Renal pelvis (tissue), 4 donors: ENCODE data around the gene PGR. TPM values are rescaled to one million over a fixed set of nuclear protein-coding genes. Genes with fewer than 3 reads are reported as not detected.
A peak's percentile ranks its signal among the peaks of the same experiment; 100 is the strongest.

Experiments used
- DNase-seq: peaks from one replicate; pipeline ENCODE4 v3.0.0-alpha.2; 2013
- polyA plus RNA-seq, 3 donors: library from polyadenylated mRNA; unstranded; fragments of 120-200 nt; gene quantifications; one replicate each; pipeline ENCODE4 v1.2.1, GENCODE V29; 2013; ENCODE audit not compliant: insufficient read length in 3 of 3

Gene PGR
- polyA plus RNA-seq, 3 donors, result 0.01 to 0.07 TPM; not detected in 1

DNA sequence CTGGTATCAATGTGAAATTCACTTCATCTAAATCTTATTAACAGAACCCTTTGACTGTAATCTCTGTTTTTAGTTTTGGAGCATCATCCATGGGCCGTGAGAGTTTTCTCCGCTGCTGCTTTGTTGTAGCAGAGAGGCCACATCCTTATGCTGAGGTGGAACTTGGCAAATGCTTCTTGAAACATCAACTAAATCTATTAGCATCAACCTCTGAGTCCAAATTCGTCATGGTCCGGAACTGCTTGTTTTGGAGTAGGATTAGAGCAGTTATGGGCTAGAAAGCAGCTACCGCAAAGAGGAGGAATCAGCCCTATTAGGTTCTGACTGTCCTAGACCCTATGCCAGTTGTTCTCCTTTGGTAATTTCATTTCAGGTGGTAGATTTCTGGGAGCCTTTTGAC is 117.7 kb downstream of the PGR start:
- DNase-seq, result no peak

DNA sequence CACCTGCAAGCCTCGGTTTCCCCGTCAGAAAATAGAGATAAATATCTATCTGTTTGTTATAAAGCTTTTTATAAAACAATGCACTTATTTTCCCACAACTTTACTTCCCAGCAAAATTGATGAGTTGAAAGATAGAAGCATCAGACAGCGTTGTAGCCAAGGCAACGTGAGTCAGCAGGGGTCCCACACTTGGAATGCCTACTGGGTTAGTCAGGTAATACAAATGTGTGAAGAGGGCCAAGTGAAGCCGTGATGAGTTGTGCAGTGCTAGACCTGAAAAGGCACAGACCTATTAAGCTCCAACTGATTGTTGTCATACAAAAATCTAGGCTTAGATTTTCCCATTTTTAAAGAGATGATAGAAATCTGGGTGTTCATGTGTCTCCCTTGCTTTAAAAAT is 118.7 kb downstream of the PGR start:
- DNase-seq, result no peak

DNA sequence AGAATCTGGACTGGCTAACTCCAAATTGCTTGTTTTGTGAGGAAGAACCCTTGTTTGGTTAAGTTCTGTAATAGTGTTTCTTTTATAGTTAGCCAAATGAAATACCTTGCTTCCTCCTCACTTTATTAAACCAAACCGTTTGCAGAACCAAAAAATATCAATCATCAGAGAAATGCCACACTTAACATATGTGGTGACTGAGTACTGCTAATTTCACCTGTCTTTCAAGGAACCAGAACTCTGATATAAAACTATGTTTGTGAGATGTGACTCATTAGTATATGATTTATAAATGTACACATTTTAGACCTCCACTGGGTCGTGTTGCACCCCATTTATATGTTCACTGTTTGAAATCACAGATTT is 119.9 kb downstream of the PGR start:
- no peak for DNase-seq

DNA sequence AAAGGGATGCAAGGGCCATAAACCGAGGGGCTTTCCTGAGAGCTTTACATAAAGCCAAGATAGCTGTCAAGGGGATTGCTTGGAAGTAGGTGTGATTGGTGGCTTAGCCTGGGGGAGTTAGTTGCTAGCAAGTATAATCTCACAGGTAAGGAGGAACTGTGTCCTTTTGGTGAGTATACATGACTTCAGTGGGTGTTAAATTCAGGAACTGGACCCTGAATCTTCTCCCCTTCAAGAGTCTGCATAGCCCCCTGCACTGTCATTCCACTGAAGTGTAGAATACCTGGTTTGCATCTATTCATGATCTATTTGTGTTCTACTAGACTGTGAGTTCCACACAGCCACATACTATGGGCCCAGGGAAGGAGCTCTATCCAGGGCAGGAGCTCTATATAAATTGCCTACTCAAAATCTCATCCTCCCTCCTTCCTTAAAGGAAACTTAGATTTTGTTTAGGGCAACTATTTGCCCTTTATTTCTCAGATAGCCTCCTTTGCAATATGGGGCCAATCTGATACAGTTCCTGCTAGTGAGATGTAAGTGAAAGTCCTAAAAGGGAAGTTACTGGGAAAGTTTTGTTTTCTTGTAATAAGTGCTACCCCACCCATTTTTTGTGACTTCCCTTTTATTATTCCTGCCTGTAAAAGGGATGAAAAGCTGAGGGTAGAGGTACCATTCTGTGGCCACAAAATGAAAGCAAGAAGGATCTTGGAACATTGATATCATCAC is 120.5 kb downstream of the PGR start:
- no peak for DNase-seq

DNA sequence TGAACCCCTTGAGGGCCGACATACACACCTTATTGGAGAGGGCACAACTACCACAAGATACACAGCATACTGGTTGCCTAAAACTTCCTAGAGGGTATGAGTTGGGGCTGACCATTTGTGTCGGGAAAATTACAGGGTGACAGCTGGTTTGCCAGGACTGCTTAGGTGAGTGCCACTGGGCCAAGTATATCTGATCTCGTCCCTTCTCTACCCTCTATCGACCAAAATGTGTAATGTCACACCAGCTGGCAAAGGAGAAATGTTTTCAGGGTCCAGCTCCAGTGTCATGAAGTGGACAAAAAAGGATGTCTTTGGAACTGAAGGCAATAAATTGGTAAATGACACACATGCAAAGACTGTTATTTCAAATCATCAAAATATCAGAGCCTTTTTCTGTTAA is 126.1 kb downstream of the PGR start:
- DNase-seq, result no peak

DNA sequence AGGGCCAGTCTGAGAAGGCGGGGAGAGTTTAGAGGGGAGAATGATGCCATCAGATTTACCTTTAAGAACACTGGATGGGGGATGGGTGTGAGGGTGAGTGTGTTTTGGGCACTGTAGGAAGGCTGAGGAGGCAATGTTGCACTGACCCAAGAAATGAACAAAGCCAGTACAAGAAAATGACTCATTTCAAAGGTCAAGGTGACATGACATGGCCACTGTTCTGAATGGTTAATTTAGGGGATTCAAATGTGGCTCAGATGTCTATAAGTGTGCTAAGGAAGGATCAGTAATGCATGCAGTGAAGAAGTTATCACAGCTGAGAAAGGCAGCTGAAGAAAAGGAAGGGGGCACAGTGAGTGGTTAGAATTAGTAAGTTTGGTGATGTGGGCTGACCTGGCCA is 129.9 kb downstream of the PGR start:
- DNase-seq, result no peak

DNA sequence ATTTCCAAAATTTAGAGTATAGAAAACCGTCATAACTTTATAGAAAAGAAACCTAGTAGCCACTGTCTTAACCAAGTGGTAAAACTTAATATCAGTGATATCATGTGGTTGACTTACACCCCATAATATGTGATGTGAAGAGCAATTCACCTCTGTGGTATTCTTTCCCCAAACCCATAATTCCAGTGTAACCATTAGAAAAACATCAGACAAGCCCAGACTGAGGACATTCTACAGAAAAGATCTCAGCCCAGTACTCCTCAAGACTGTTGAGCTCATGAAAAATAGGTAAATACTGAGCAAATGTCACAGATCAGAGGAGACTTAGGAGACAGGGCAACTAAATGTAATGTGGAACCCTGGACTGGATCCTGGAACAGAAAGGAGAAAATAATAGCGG is 134.6 kb downstream of the PGR start:
- DNase-seq, result no peak

DNA sequence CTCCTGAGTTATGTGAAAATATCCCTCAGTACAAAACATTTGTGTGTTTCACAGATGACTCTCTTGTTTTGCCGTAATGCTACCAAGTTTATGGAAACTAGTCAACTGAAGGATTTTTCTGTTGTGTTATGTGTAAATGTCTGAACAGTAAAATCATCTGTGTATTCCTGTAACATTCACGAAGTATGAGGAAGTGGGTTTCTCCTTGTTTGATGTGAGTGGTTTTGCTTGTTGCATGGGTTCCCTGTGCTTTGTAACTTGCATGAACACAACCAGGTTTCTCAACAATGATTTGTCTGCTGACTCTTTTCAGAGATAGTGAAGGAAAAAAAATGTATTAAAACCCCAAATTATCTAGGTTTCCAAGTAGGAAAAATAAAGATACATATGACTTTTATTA is 138.1 kb downstream of the PGR start:
- no peak for DNase-seq

DNA sequence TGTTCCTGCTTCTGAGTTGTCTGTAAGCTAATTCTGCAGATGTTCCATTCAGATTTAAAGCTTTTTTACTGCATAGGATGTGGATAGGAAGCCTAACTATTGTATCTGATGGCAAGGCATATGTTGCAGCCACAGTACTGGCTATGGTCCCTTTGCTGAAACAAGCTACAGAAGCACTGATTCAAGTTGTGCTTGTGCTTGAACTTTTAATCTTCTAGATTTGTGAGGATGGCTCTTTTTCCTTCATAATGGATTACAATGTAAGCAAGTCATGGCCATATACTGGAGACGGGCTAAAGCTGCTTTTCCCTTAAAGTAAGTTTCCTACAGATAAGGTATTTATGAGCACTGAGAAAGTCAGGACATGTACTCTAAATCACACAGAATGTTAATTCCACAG is 138.7 kb downstream of the PGR start:
- no peak for DNase-seq

DNA sequence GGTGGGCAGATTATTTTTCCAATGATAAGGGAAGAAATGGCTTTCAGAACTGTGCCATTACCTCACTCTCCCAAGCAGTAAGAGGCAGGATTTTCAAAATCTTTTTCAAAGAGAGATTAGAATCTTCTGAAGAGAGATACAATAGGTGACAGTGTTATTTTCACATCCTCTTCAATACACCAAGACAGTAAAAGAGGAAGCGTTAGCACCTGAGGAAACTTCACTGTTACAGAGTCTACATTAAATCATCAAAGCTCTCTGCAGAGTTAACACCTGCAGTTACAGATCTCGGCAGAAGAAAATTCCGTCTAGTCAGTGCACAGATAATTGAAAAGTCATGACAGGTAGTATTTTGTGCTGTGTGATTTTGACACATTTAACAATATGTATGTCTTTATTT is 144.9 kb downstream of the PGR start:
- DNase-seq, result no peak

DNA sequence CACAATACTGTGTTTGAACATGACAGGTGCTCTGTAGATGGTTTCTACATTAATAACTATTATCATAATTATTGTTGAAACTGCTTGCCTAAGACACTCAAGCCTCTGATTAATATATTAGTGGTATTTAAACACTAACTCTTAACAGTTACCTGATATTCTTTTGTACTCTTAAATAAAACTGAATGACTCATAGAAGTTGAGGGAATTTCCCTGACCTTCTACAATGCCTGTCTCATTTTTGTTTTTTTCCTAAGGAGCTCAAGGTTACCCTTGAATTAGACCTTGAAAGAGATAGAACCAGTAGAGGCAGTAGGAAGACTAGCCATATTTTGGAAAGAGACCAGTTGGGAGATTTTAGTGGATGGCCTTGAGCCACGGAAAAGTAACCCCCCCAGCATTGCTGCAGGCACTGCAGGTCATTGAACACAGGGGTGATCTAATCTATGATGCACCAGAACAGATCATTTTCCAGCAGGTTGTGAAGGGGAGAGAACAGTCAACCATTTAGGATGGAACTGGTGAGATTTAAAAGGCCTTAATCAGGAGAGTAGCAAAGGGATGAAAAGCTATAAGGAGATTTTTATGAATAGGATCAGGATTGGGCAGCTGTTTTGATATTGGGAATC is 148.3 kb downstream of the PGR start:
- no peak for DNase-seq

DNA sequence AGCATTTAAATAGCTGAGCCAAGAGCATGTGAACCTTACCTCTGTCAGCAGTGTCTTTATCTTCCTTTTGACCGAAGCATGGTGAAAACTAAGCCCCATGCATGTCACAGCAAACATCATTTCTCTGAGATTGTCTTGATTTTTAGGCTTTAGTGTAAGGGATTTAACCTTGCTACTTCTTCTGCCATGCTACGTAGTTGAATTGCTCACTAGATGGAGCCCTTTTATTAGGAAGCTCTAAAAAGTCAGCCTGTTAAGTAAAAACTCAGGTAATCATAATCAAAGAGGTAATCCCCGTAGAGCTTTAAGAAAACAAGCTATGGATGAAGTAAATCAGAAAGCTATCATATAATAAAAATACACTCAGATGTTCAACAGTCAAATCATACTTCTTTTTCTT is 149.5 kb downstream of the PGR start:
- DNase-seq, result peak; percentile 10
